Measurements from ENCODE around the gene NFKBIE. TPM values are rescaled to one million over a fixed set of nuclear protein-coding genes. Genes with fewer than 3 reads are reported as not detected.

NFKBIE gene
- total RNA-seq, 1 donor from 2014 or later: 46.3 TPM

DNA sequence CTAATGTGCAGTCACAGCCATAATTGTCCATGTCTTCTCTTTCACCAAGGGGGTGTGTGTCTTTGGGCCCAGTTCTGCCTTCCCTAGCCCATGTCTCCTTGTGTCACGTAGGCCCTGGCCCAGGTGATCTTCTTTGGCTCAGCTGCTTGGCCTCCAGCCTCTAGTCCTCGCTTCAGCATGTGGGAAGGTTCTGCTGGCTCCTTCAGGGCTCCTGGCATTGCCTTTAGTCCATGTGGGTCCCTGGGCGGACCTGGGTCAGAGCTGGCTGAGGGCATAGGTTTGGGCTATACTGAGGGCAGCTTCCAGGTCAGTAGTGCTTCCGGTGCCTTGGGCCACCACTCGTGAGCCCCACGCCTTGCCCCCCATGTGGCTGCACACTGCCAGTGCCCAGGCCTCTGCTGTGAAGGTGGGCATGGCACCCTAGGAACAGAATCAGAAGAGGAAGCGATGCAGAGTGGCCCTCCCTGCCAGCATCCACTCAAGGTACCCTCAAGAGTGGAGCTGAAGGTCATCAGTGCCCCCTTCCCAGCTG is 35.0 kb upstream of the NFKBIE start:
- H3K4me3 ChIP-seq (ENCODE audit: low read depth, low read length): no peak overlapping the region
- H3K36me3 ChIP-seq (ENCODE audit: control insufficient read depth, insufficient read depth, low read length): no peaks in the 10 kb centered on the region
- TF ChIP-seq, protein P1, sequence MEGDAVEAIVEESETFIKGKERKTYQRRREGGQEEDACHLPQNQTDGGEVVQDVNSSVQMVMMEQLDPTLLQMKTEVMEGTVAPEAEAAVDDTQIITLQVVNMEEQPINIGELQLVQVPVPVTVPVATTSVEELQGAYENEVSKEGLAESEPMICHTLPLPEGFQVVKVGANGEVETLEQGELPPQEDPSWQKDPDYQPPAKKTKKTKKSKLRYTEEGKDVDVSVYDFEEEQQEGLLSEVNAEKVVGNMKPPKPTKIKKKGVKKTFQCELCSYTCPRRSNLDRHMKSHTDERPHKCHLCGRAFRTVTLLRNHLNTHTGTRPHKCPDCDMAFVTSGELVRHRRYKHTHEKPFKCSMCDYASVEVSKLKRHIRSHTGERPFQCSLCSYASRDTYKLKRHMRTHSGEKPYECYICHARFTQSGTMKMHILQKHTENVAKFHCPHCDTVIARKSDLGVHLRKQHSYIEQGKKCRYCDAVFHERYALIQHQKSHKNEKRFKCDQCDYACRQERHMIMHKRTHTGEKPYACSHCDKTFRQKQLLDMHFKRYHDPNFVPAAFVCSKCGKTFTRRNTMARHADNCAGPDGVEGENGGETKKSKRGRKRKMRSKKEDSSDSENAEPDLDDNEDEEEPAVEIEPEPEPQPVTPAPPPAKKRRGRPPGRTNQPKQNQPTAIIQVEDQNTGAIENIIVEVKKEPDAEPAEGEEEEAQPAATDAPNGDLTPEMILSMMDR (IDR thresholded peaks at IDR 0.05; ENCODE audit: insufficient read depth, low read length, poor library complexity, severe bottlenecking): no peak
- DNase-seq (ENCODE audit: low read depth): no peak
- H3K27me3 ChIP-seq (ENCODE audit: control insufficient read depth, insufficient read depth, low read length): peaks cover 28% of the 10 kb centered on the region

DNA sequence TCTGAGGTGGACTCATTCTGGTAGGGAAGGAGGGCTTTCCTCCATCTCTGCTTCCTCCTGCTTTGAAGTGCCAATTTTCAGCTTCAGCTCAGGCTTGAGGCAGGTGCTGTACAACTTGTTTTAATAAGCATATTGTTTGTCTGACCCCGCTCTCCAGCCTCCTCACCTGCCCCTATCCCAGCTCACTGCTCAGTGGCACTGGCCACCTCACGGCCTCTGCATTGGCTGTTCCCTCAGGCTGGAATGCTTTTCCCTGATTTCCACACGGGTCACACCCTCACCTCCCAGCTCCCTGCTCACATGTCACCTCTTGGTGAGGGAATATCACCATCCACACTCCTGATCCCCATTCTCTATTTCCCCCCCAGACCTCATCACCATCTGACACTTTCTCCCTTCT is 33.5 kb upstream of the NFKBIE start:
- no peaks in the 10 kb centered on the region for H3K36me3 ChIP-seq (ENCODE audit: control insufficient read depth, insufficient read depth, low read length)
- H3K27me3 ChIP-seq (ENCODE audit: control insufficient read depth, insufficient read depth, low read length): peaks cover 34% of the 10 kb centered on the region
- H3K4me3 ChIP-seq (ENCODE audit: low read depth, low read length): no peak overlapping the region

DNA sequence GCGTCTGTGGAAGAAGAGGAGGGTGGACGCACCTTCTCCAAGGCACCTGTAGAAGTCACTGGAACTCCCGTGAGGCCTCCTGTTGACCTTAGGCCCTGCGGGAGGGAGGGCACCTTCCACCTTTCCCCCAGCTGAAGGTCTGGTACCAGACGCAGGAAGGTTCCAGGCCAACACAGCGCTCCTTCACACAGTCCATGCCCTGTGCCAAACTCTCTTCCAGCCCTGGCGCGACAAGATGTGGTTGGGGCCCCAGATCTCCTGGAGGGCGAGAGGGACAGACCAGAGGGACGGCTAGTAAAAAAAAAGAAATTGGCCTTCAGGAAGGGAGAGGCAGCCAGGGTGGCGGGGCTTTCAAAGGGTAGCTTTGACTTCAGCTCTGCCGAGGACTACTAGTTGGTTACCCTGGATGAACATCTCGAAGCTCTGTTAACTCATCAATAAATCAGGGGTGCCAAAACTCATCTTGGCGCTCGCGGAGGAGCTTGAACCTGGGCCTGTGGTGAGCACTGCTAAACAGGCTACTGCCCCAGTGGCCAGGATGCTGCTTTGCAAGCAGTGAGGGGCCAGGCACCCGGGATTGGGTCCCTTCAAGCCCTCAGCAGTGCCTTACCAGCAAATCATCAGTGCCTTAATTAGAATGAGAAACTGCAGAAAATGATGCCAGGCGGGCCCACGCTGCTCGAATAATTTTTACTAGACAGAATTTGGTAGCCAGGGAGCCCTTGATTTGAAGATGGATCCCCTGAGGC is 32.9 kb upstream of the NFKBIE start:
- no peaks in the 10 kb centered on the region for H3K36me3 ChIP-seq (ENCODE audit: control insufficient read depth, insufficient read depth, low read length)
- H3K27me3 ChIP-seq (ENCODE audit: control insufficient read depth, insufficient read depth, low read length): peaks cover 37% of the 10 kb centered on the region
- no peak overlapping the region for H3K4me3 ChIP-seq (ENCODE audit: low read depth, low read length)
- no peak for DNase-seq (ENCODE audit: low read depth)
- TF ChIP-seq, protein P1 (IDR thresholded peaks at IDR 0.05; ENCODE audit: insufficient read depth, low read length, poor library complexity, severe bottlenecking): no peak

More for the DNA sequence above, 33.5 kb upstream of the NFKBIE start:
- TF ChIP-seq, protein P1 (IDR thresholded peaks at IDR 0.05; ENCODE audit: insufficient read depth, low read length, poor library complexity, severe bottlenecking): no peak
- no peak for DNase-seq (ENCODE audit: low read depth)

DNA sequence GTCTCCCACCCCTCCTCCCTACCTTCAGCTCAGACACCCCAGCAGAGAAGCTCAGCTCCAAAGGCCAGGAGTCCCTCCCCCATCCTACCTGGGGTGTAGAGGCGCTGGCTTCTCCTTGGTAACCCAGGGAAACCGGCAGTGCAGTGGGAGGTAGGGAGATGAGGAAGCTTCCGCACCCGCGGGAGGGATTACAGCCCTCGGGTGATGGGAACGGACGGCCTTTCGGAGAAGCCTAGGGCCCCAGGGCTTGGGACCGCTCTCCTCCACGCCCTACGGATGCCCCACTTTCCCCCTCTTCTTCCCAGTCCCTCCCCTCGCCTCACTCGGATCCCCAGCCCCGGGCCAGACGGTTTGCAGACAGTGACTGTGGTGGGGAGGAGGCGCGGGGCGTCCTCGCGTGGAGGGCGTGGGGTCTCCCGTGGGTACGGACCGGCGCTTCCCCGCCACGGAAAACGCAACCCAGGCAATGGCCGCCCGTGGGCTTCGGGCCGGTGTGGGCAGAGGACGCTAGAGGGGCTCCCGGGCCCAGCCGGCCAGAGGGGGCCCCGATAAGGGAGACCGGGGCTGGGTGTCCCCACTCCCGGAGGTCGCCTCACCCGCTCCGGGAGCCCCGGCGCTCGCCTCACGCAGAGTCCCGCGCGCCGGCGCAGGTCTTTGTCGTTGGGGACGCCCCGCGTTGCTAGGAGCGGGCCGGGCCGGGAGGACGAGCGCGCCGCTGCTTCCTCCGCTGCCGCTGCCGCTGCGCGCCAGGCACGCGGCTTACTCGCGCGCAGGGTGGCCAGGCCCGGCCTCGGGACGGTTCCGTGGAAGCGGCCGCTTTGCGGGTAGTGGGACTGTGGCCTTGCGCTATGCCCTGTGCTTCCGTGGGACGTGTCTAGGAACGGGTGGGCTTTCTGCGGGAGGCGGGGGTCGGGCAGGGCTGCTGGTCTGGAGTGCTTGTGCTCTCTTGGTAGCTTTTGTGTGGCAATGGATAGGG is 32.0 kb upstream of the NFKBIE start:
- TF ChIP-seq, protein P1 (IDR thresholded peaks at IDR 0.05; ENCODE audit: insufficient read depth, low read length, poor library complexity, severe bottlenecking): no peak
- DNase-seq (ENCODE audit: low read depth): no peak
- H3K27me3 ChIP-seq (ENCODE audit: control insufficient read depth, insufficient read depth, low read length): peaks cover 41% of the 10 kb centered on the region
- H3K36me3 ChIP-seq (ENCODE audit: control insufficient read depth, insufficient read depth, low read length): no peaks in the 10 kb centered on the region
- peak overlapping the region; percentile 34 for H3K4me3 ChIP-seq (ENCODE audit: low read depth, low read length)

DNA sequence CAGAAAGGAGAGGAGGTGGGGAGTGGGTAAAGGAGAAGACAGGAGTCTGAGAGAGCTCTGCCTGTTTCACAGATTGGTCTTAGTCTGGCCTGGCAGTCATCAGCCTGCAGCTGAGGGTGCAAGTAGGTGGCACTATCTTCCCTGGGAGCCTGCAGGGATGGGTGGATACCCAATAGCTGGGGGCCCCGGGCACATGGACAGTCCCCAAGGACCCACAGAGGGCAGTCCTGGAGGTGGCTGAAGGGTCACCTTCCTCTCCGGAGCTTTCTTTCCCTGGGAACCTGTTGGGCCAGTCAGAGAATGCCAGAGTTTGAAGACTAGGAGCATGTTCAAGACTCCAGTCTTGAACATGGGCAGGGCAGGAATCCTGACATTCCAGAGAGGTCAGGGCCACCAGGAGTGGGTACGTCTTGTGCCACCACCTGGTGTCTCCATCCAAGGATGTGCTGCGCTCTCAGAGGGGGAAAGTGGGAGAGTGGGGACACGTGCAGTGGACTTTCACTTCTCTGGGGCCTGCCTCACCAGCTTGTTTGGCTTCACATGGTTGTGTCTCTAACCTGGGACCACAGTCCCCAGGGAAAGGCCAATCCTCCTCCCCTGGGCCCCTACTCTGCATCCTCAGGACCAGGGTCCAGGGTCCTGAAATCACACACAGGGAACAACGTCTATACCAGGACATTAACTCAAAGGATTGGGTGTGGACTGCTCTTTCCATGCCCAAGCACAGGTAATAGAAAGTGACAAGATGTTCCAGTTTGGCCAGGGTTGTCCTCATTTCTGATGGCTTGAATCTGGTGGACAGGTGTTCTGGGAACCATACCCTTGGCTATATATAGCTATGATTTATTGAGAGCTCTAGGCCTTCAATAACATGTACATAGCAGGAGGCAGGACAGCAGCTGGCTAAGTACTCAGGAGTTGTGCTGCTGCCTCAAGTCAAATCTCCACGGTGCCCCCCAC is 29.8 kb upstream of the NFKBIE start:
- H3K27me3 ChIP-seq (ENCODE audit: control insufficient read depth, insufficient read depth, low read length): peaks cover 59% of the 10 kb centered on the region
- TF ChIP-seq, protein P1 (IDR thresholded peaks at IDR 0.05; ENCODE audit: insufficient read depth, low read length, poor library complexity, severe bottlenecking): no peak
- H3K4me3 ChIP-seq (ENCODE audit: low read depth, low read length): no peak overlapping the region
- DNase-seq (ENCODE audit: low read depth): no peak
- H3K36me3 ChIP-seq (ENCODE audit: control insufficient read depth, insufficient read depth, low read length): no peaks in the 10 kb centered on the region
